Cardiac septum (tissue), 1 donor: ENCODE results near the gene LPGAT1. TPM values are rescaled to one million over a fixed set of nuclear protein-coding genes. Genes with fewer than 3 reads are reported as not detected.

ENCODE experiments used
- DNase-seq: peaks from one replicate; pipeline ENCODE4 v3.0.0-alpha.2; 2020; ENCODE audit warnings: low spot score
- intact Hi-C: fragments of 100-400 bp; cut with DNase I; formaldehyde crosslinking; loops from one replicate; pipeline ENCODE4 v1.14.0; 2022
- total RNA-seq: library from RNA; stranded (reverse); fragmentation: NEBNext Ultra II Directional; extraction: Animal tissue kit (Norgen Biotek cat#: 25700); gene quantifications from one replicate; pipeline ENCODE4 v1.2.1, GENCODE V29; 2021
- donor health status: DM: no; HTN: no; CAD: no.

The LPGAT1 gene
- total RNA-seq, 1 donor from 2014 or later: 43.4 TPM

- DNase-seq: no peak
- intact Hi-C loops: no loop called here
Measured at GRCh38 chr1:211783897-211784296, 46.7 kb downstream of the LPGAT1 start.

GRCh38 chr1:211783266-211783665 lies 47.3 kb downstream of the LPGAT1 start:
- intact Hi-C loops: no loop called here
- DNase-seq: no peak

DNA sequence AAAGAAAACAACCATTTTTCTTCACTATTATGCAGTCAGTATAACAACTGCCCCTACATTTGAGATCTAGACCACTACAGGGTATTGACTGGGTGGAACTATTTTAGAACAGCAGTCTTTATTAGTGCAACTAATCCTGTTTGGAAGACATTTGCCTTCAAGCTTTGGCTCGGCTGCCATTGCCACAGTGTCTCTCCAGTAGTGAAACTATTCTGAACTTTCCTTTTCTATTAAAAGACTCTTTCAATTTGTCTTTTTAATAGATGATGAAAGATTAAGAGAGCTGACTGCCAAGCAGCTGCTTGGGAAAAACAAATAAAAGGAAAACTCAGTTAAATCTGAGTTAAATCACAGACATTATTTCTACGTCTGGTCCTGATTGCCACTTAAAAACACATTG lies 49.3 kb downstream of the LPGAT1 start:
- DNase-seq: no peak
- intact Hi-C loops: no loop called here

GRCh38 chr1:211775170-211775569 lies 55.4 kb downstream of the LPGAT1 start:
- no peak for DNase-seq
- intact Hi-C loops: no loop called here

DNA sequence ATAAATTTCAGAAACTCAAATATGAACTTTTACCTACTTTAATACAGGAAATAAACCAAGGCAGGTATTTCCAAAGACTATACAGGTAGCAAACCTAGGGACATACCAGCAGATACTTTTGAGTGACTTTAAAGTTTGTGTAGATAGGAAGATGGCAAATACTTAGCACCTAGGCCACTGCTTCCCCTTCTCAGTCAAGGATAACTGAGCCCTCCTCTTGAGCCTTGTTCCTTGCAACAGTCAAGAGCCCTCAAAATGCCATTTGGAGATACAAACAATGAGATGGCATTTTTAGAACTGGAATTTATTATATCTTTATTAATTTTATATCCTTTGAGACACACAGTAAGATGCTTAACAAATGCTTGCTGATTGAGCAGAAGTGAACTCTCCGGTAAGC lies 65.9 kb downstream of the LPGAT1 start:
- DNase-seq: no peak
- intact Hi-C loops: no loop called here

- no peak for DNase-seq
- intact Hi-C loops: no loop called here
Measured at GRCh38 chr1:211762206-211762605, 68.4 kb downstream of the LPGAT1 start.

DNA sequence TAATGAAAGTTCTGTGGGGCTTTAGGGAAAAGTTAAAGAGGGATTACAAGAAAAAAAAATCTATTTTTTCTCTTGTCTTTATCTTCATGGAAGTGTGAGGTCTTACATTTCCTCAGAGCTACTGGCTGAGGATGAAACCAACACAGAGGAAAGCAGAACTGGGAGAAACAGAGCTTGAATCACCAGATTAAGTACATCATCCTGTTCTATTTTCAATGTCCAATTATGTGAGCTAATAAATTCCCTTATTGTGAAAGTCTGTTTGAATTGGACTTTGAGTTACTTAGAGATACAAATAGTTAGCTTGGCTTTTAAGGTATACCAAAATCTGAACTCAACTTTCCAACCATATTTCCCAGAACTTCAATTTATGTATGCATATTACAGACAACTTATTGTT lies 69.2 kb downstream of the LPGAT1 start:
- no peak for DNase-seq
- intact Hi-C loops: no loop called here

- DNase-seq: no peak
- intact Hi-C loops: no loop called here
Measured at GRCh38 chr1:211756471-211757020, 74.0 kb downstream of the LPGAT1 start.

DNA sequence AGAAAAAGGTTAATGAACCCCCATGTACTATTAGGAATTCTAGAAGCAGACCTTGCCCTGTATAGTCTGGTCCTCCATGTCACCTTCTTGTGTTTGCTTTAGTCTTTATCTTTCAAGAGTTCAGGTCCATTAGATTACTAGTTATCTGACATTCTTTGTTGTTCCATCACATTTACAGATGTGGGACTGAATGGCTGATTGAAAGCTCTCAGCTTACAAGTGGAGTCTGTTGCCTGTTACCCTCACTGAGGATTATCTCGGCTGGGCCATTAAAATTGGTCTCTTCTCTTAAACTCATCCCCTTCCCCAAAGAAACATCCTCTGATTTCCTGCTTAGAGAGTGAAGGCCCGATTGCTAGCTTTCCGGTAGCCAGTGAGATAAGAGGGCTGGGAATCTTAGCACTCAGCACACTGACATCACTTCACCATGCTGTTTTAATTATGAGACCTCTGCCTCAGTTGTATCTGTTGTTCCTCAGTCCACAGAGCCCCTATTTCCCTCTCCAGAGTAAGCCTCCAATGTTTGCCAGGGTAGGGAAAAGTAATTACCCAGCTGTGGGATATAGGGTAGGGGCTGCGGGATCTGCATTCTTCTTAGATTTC lies 76.8 kb downstream of the LPGAT1 start:
- no peak for DNase-seq
- intact Hi-C loops: no loop called here

- DNase-seq: no peak
- intact Hi-C loops: no loop called here
Measured at GRCh38 chr1:211752951-211753486, 77.5 kb downstream of the LPGAT1 start.

DNA sequence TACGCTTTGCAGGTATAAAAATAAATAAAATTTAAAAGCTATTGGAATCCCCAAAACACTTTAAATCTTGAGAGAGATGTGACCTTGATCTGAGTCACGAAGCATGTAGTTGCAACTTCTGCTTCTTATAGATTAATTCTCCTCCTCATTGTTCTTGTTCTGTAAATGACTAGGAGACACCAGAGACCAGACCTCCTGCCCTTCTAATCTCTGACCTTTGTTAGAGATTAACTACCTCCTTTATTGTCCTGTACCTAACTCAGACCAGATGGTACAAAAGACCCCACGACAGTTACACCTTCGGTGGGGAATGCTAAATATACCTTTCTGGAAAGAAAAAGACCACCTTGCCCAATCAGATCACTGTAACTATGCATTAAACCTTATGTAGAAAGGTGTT lies 78.2 kb downstream of the LPGAT1 start:
- DNase-seq: no peak
- intact Hi-C loops: no loop called here

- no peak for DNase-seq
- intact Hi-C loops: no loop called here
Measured at GRCh38 chr1:211751438-211751837, 79.1 kb downstream of the LPGAT1 start.

GRCh38 chr1:211750599-211750998 lies 80.0 kb downstream of the LPGAT1 start:
- no peak for DNase-seq
- intact Hi-C loops: no loop called here

- intact Hi-C loops: no loop called here
- no peak for DNase-seq
Measured at GRCh38 chr1:211749251-211749650, 81.3 kb downstream of the LPGAT1 start.

GRCh38 chr1:211748810-211749209 lies 81.8 kb downstream of the LPGAT1 start:
- intact Hi-C loops: no loop called here
- DNase-seq: no peak

- no peak for DNase-seq
- intact Hi-C loops: no loop called here
Measured at GRCh38 chr1:211742889-211743529, 87.6 kb downstream of the LPGAT1 start.

- intact Hi-C loops: no loop called here
- DNase-seq: no peak
Measured at GRCh38 chr1:211742272-211742671, 88.3 kb downstream of the LPGAT1 start.

- no peak for DNase-seq
- intact Hi-C loops: no loop called here
Measured at GRCh38 chr1:211741788-211742187, 88.8 kb downstream of the LPGAT1 start.

GRCh38 chr1:211741116-211741515 lies 89.4 kb downstream of the LPGAT1 start:
- intact Hi-C loops: no loop called here
- DNase-seq: no peak

GRCh38 chr1:211739671-211740411 lies 90.7 kb downstream of the LPGAT1 start:
- intact Hi-C loops: no loop called here
- DNase-seq: no peak
